Cardiac fibroblast (primary cell): ENCODE data around the gene SLC35G4.
"Not testable (repeated sequence)": the region's sequence is repeated elsewhere in the genome, so short reads cannot be mapped to it uniquely, and the experiment has no call there.

Experiments
- DNase-seq, 2 donors: peaks; one replicate each; pipeline versions ENCODE4 v3.0.0 to v3.0.0-alpha.2; 2010; ENCODE audit warnings: low read depth in 2 of 2
- H3K4me3 ChIP-seq, 2 donors: replicated peaks in 1 of 2; 1 replicate in 1 of 2; 2 replicates in 1 of 2; pipeline ENCODE4 v1.5.1; 2011; ENCODE audit warnings: low read depth in 2 of 2, low read length in 2 of 2, mild to moderate bottlenecking in 2 of 2, moderate library complexity in 1 of 2
- TF ChIP-seq, protein P1 (sequence below): IDR thresholded peaks from one replicate; pipeline ENCODE4 v1.5.1; 2011; ENCODE audit warnings: low read depth, mild to moderate bottlenecking, low read length, inconsistent platforms

SLC35G4 gene

DNA sequence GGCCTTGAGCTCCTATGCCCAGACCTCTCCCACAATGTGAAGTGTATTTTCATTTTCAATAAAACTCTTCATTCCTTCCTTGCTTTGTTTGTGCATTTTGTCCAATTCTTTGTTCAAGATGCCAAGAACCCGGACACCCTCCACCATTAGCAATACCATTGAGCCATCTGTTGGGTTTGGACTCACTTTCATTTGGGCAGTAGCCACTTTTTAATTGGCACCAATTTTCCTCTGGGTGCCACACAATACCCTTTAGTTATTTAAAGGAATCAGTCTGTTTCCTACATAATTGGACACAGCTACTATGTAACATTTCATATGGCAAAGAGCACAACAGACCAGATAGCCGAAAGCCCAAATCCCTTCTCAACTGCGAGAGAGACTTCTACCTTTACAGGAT is 22.5 kb upstream of the SLC35G4 start:
- H3K4me3 ChIP-seq, result no peak overlapping the region
- DNase-seq, result no peak
- TF ChIP-seq, protein P1, sequence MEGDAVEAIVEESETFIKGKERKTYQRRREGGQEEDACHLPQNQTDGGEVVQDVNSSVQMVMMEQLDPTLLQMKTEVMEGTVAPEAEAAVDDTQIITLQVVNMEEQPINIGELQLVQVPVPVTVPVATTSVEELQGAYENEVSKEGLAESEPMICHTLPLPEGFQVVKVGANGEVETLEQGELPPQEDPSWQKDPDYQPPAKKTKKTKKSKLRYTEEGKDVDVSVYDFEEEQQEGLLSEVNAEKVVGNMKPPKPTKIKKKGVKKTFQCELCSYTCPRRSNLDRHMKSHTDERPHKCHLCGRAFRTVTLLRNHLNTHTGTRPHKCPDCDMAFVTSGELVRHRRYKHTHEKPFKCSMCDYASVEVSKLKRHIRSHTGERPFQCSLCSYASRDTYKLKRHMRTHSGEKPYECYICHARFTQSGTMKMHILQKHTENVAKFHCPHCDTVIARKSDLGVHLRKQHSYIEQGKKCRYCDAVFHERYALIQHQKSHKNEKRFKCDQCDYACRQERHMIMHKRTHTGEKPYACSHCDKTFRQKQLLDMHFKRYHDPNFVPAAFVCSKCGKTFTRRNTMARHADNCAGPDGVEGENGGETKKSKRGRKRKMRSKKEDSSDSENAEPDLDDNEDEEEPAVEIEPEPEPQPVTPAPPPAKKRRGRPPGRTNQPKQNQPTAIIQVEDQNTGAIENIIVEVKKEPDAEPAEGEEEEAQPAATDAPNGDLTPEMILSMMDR, result no peak

DNA sequence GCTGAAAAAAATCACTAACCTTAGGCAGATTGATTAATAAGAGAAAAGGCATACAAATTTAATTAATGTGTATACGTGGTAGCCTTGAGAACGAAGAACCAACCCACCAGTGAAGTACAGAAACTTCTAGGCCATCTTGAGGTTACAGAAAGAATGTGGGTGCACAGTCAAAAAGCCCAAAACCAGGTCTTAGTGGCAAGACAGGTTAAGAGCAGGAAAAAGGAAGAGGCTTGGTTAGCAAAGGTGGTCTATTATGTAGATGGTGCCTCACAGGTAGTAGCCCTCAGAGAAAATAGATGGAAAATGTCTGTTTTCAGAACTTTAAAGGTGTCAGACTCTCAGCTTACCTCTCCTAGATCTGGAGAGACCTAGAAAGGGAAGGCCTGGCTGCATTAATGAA is 22.0 kb upstream of the SLC35G4 start:
- TF ChIP-seq, protein P1, result no peak
- no peak for DNase-seq

DNA sequence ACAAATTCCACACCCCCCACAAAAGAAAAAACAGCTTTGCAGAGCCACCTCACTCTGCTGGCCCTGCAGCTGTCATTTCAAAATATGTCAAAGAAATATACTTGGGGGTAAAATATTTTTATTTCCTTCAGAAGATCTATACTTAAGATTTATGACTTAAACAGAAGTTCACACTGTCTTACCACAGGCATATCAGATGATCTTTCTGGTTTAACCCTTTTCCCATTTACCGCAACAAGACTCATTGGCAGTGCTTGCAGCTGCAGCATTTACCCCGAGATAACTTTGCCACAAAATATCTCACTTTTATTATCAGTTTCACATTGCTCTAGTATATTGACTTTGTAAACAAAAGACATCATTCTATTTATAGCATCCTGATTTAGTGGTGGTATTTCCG is 21.6 kb upstream of the SLC35G4 start:
- TF ChIP-seq, protein P1, result no peak
- H3K4me3 ChIP-seq, result no peak overlapping the region
- DNase-seq, result no peak

More for the DNA sequence above, 22.0 kb upstream of the SLC35G4 start:
- no peak overlapping the region for H3K4me3 ChIP-seq

DNA sequence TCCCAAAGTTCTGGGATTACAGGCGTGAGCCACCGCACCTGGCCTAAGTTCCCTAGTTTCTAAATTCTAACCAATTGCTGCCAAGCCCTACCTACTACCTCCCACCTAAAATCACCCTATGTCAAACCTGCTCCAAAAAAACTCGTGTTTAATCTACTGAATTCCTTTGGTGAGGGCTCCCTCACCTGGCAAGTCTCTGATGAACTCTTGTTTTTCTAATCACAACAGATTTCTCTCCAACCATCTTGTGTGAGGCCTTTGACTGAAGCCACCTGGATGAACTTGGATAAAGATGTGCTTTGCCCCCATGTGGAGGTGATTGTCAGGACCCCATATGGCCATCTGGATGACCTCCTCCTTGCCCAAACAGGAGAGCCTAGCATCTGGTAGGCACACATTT is 17.4 kb upstream of the SLC35G4 start:
- H3K4me3 ChIP-seq, result no peak overlapping the region
- TF ChIP-seq, protein P1, result no peak
- no peak for DNase-seq

DNA sequence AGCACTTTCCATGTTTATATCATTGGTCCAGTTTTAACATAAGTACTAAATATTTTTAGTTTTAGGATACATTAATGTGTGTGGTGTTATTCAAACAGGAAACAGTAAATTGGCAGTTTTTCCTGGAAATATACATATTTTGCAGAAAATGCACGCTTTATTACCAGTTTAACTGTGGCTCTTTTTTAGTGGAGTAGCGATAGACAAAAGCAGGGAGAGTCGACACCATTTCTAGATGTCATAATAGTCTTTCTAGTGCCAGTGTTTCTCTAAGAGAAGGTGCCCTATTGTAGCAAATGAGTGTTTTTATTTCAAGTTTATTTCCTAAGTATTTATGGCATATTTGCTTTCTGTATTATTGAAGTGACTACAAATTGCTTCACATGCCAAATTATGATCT is 9.1 kb upstream of the SLC35G4 start:
- no peak for DNase-seq
- TF ChIP-seq, protein P1, result no peak
- H3K4me3 ChIP-seq, result no peak overlapping the region

DNA sequence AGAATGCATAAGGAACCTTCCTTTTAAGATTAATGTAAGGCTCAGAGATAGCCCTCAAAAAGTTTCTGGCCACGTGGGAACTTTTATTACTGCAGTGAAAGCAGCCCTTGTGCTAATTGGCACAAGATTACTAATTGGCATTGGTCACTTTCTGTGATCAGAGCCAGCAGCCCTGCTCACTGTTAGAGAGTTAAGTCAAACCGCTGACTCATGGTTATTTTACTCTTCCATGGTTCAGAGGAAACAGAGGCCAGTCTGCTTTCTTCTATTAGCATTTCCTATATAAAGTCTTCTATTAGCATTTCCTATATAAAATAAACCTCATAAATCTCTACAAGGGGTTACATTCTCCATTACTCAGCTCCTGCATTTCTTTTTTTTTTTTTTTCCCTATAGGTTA is 1.5 kb upstream of the SLC35G4 start:
- TF ChIP-seq, protein P1, result no peak
- H3K4me3 ChIP-seq, result no peak overlapping the region
- peak in 1 of 2 donors; percentile 12 for DNase-seq

DNA sequence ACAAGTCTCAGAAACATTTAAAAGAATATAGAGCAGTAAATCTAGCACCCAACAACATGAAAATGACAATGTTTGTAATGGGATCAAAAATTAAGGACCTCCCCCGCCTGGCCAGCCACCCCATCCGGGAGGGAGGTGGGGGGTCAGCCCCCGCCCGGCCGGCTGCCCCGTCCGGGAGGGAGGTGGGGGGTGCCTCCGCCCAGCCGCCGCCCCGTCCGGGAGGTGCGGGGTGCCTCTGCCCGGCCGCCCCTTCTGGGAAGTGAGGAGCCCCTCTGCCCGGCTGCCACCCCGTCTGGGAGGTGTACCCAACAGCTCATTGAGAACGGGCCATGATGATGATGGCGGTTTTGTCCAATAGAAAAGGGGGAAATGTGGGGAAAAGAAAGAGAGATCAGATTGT is 778 bp upstream of the SLC35G4 start:
- H3K4me3 ChIP-seq, result not testable (repeated sequence)

DNA sequence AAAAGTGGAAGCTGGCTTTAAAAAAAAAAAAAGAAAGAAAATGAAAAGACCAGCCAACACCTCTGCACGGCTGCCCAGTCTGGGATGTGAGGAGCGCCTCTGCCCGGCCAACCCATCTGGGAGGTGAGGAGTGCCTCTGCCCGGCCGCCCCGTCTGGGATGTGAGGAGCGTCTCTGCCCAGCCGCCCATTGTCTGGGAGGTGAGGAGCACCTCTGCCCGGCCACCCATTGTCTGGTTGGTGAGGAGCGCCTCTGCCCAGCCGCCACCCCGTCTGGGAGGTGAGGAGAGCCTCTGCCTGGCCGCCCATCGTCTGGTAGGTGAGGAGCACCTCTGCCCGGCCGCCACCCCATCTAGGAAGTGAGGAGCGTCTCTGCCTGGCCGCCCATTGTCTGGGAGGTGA is 3.7 kb downstream of the SLC35G4 start:
- not testable (repeated sequence) for DNase-seq, H3K4me3 ChIP-seq

More for the DNA sequence above, 778 bp upstream of the SLC35G4 start:
- DNase-seq, result not testable (repeated sequence)

DNA sequence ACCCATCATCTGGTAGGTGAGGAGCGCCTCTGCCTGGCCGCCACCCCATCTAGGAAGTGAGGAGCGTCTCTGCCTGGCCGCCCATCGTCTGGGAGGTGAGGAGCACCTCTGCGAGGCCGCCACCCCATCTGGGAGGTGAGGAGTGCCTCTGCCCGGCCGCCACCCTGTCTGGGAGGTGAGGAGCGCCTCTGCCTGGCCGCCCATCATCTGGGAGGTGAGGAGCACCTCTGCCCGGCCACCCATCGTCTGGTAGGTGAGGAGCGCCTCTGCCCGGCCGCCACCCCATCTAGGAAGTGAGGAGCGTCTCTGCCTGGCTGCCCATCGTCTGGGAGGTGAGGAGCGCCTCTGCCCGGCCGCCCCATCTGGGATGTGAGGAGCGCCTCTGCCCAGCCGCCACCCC is 4.2 kb downstream of the SLC35G4 start:
- not testable (repeated sequence) for DNase-seq, H3K4me3 ChIP-seq

DNA sequence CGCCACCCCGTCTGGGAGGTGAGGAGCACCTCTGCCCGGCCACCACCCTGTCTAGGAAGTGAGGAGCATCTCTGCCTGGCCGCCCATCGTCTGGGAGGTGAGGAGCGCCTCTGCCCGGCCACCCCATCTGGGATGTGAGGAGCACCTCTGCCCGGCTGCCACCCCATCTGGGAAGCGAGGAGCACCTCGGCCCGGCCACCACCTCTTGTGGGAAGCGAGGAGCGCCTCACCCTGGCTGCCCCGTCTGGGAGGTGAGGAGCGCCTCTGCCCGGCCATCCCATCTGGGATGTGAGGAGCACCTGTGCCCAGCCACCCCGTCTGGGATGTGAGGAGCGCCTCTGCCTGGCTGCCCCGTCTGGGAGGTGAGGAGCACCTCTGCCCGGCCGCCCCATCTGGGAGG is 4.6 kb downstream of the SLC35G4 start:
- H3K4me3 ChIP-seq, DNase-seq: not testable (repeated sequence)

DNA sequence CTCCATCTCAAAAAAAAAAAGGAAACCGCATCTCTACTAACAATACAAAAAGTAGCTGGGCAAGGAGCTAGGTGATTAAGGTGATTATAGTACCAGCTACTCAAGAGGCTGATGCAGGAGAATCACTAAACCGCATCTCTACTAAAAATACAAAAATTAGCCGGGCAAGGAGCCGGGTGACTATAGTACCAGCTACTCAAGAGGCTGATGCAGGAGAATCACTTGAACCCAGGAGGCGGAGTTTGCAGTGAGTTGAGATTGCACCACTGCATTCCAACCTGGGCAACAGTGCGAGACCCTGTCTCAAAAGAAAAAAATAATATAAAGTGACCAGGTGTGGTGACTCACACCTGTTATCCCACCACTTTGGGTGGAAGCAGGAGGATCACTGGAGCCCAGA is 5.6 kb downstream of the SLC35G4 start:
- DNase-seq, H3K4me3 ChIP-seq: not testable (repeated sequence)

DNA sequence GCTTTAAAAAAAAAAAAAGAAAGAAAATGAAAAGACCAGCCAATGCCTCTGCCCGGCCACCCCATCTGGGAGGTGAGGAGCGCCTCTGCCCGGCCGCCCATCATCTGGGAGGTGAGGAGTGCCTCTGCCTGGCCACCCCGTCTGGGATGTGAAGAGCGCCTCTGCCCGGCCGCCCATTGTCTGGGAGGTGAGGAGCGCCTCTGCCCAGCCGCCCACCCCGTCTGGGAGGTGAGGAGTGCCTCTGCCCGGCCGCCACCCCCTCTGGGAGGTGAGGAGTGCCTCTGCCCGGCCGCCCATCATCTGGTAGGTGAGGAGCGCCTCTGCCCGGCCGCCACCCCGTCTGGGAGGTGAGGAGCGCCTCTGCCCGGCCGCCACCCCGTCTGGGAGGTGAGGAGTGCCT is 37.9 kb downstream of the SLC35G4 start:
- not testable (repeated sequence) for DNase-seq, H3K4me3 ChIP-seq
